Activated CD8-positive, alpha-beta T cell treated with anti-CD3 and anti-CD28 coated beads for 36 hours (primary cell): ENCODE results near the gene FDPS. TPM values are rescaled to one million over a fixed set of nuclear protein-coding genes. Genes with fewer than 3 reads are reported as not detected.

Experiments used
- ATAC-seq: fragments of 200-7000 bp; cut with Tn5 transposase; one replicate; pipeline ENCODE4 v1.10.0; 2021; ENCODE audit warnings: mild to moderate bottlenecking, moderate library complexity
- CTCF ChIA-PET: fragments of 350-600 bp; sonication (Branson Sonifier 250); formaldehyde crosslinking; loops from one replicate; lab custom pipeline; 2021; ENCODE audit warnings: antibody characterized with exemption; lab: Charles Lee
- POLR2A ChIA-PET: fragments of 350-600 bp; sonication (Branson Sonifier 250); formaldehyde crosslinking; loops from one replicate; lab custom pipeline; 2021; ENCODE audit warnings: antibody characterized with exemption; lab: Charles Lee
- DNase-seq: peaks from one replicate; pipeline ENCODE4 v3.0.0-alpha.2; 2020
- H3K27ac Mint-ChIP-seq: one replicate; pipeline ENCODE4 v1.8.0; 2021; ENCODE audit warnings: mild to moderate bottlenecking, mixed read lengths
- H3K27me3 Mint-ChIP-seq: one replicate; pipeline ENCODE4 v1.8.0; 2021; ENCODE audit warnings: mixed read lengths
- H3K36me3 Mint-ChIP-seq: one replicate; pipeline ENCODE4 v1.8.0; 2021; ENCODE audit warnings: low read depth, mixed read lengths
- H3K4me1 Mint-ChIP-seq: one replicate; pipeline ENCODE4 v1.8.0; 2021; ENCODE audit warnings: low read depth, mixed read lengths
- H3K4me3 Mint-ChIP-seq: one replicate; pipeline ENCODE4 v1.8.0; 2021; ENCODE audit warnings: mild to moderate bottlenecking, moderate library complexity, mixed read lengths
- H3K9me3 Mint-ChIP-seq: one replicate; pipeline ENCODE4 v1.8.0; 2021; ENCODE audit warnings: mixed read lengths
- intact Hi-C: fragments of 100-400 bp; cut with micrococcal nuclease; formaldehyde crosslinking; loops from one replicate; pipeline ENCODE4 v1.10.0; 2022
- total RNA-seq, 2 experiments: library from RNA; stranded (reverse); gene quantifications; one replicate each; pipeline ENCODE4 v1.2.3, GENCODE V29; 2021
- TF ChIP-seq, protein P1 (sequence below): fragments of 200-600 bp; IDR thresholded peaks from one replicate; pipeline ENCODE4 v1.8.0; 2022; ENCODE audit warnings: antibody characterized with exemption, mild to moderate bottlenecking

FDPS gene
- total RNA-seq, 2 experiments from 2014 or later, result 293 to 316 TPM

DNA sequence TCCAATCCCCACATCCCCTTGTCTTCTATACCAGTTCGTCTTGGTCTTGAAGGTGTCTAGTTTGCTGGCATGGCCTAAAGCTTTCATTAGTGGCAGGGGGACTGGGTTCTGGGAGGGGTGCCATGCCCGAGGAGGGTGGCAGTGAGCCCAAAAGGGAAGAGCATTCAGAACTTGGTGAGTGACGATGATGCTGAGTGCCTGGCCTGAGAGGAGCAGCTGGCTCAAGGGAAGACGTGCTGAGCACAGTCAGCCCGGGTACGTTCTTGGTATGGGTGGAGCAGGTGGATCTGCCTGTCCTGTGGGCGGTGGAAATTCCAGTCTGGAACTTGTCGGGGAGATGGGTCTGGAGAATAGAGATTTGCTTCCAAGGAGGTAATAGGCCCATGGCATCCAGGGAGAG, 4.6 kb downstream of the FDPS start:
- CTCF ChIA-PET, result interaction anchor here (3.4 kb wide), 1 partner anchor 62 kb away, joined by 21 read pairs; no protein-coding TSS in a partner anchor
- DNase-seq, result no peak
- H3K4me1 Mint-ChIP-seq, result peaks cover 25% of the 10 kb centered on the region
- H3K36me3 Mint-ChIP-seq, result peaks cover 59% of the 10 kb centered on the region
- TF ChIP-seq, protein P1, sequence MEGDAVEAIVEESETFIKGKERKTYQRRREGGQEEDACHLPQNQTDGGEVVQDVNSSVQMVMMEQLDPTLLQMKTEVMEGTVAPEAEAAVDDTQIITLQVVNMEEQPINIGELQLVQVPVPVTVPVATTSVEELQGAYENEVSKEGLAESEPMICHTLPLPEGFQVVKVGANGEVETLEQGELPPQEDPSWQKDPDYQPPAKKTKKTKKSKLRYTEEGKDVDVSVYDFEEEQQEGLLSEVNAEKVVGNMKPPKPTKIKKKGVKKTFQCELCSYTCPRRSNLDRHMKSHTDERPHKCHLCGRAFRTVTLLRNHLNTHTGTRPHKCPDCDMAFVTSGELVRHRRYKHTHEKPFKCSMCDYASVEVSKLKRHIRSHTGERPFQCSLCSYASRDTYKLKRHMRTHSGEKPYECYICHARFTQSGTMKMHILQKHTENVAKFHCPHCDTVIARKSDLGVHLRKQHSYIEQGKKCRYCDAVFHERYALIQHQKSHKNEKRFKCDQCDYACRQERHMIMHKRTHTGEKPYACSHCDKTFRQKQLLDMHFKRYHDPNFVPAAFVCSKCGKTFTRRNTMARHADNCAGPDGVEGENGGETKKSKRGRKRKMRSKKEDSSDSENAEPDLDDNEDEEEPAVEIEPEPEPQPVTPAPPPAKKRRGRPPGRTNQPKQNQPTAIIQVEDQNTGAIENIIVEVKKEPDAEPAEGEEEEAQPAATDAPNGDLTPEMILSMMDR, result no peak
- POLR2A ChIA-PET, result interaction anchor here (1.3 kb wide), 1 partner anchor 51 kb away, joined by 3 read pairs; the partner anchor contains the start of gene SCAMP3
- H3K4me3 Mint-ChIP-seq, result no peak overlapping the region
- no peaks in the 10 kb centered on the region for H3K27me3 Mint-ChIP-seq
- no peak for ATAC-seq
- no peaks in the 10 kb centered on the region for H3K9me3 Mint-ChIP-seq
- no peak overlapping the region for H3K27ac Mint-ChIP-seq
- intact Hi-C loops, result no loop called here

- Mint-ChIP-seq H3K27me3 (no peaks in the 10 kb centered on the region), H3K4me3 (no peak overlapping the region), H3K9me3 (no peaks in the 10 kb centered on the region), H3K27ac (no peak overlapping the region), H3K4me1 (peaks cover 33% of the 10 kb centered on the region), H3K36me3 (peaks cover 61% of the 10 kb centered on the region)
- intact Hi-C loops, result no loop called here
- no peak for ATAC-seq
- no peak for DNase-seq
- CTCF ChIA-PET, result interaction anchor here (0.9 to 1.5 kb wide), 2 partner anchors 65 to 66 kb away, joined by 3 to 5 read pairs; no protein-coding TSS in a partner anchor
- TF ChIP-seq, protein P1, result no peak
- POLR2A ChIA-PET, result interaction anchor here (1.7 kb wide), 1 partner anchor 44 kb away, joined by 5 read pairs; the partner anchor contains the start of gene CLK2
Measured at GRCh38 chr1:155316922-155317321, 8.3 kb downstream of the FDPS start.

DNA sequence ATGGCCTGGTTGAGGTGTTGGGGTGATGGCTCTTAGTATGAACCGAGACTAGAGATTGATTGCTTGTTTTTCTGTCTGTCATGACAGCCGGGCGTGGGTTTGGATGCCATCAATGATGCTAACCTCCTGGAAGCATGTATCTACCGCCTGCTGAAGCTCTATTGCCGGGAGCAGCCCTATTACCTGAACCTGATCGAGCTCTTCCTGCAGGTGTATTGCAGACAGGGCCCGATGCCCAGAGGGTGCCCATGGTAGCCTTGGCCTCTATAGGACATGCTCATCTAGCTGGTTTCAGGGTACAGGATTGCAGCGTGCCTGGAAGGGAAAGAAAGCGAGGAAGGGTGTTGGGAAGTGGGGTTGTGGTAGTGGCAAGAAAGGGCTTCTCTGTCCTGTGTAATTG, 9.4 kb downstream of the FDPS start:
- ATAC-seq, result no peak
- H3K9me3 Mint-ChIP-seq, result no peaks in the 10 kb centered on the region
- CTCF ChIA-PET, result interaction anchor here (0.7 to 1.4 kb wide), 3 partner anchors 67 to 292 kb away, joined by 3 to 4 read pairs (median 3); partner anchors contain the start of gene MSTO1
- H3K4me1 Mint-ChIP-seq, result peaks cover 34% of the 10 kb centered on the region
- H3K36me3 Mint-ChIP-seq, result peaks cover 51% of the 10 kb centered on the region
- no peaks in the 10 kb centered on the region for H3K27me3 Mint-ChIP-seq
- TF ChIP-seq, protein P1, result no peak
- H3K27ac Mint-ChIP-seq, result no peak overlapping the region
- POLR2A ChIA-PET, result interaction anchor here (0.7 to 1.2 kb wide), 3 partner anchors 10 to 124 kb away, joined by 3 read pairs; partner anchors contain the start of gene FDPS
- H3K4me3 Mint-ChIP-seq, result no peak overlapping the region
- intact Hi-C loops, result no loop called here
- DNase-seq, result no peak

- ChIA-PET CTCF (interaction anchor here (3.3 to 6.1 kb wide), 2 partner anchors 12 to 70 kb away, joined by 21 to 170 read pairs; partner anchors contain the start of gene FDPS), POLR2A (interaction anchor here (1.0 to 4.8 kb wide), 3 partner anchors 47 to 69 kb away, joined by 3 to 24 read pairs (median 3); partner anchors contain the start of gene CLK2)
- H3K4me1 Mint-ChIP-seq, result peaks cover 33% of the 10 kb centered on the region
- no peak overlapping the region for H3K4me3 Mint-ChIP-seq
- TF ChIP-seq, protein P1, result no peak
- no peak for ATAC-seq
- DNase-seq, result no peak
- no peaks in the 10 kb centered on the region for H3K27me3 Mint-ChIP-seq
- H3K36me3 Mint-ChIP-seq, result peaks cover 45% of the 10 kb centered on the region
- no peaks in the 10 kb centered on the region for H3K9me3 Mint-ChIP-seq
- no peak overlapping the region for H3K27ac Mint-ChIP-seq
- intact Hi-C loops, result no loop called here
Measured at GRCh38 chr1:155319536-155319935, 10.9 kb downstream of the FDPS start.

DNA sequence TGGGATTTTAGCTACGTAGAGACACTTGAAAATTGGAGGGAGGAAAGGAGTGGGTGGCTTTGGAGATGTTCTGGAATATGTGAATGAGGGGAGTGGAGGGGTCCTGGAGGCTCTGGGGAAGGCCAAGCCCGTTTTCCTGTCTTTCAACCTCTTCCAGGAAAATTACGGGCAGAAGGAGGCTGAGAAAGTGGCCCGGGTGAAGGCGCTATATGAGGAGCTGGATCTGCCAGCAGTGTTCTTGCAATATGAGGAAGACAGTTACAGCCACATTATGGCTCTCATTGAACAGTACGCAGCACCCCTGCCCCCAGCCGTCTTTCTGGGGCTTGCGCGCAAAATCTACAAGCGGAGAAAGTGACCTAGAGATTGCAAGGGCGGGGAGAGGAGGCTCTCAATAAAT, 11.6 kb downstream of the FDPS start:
- POLR2A ChIA-PET, result interaction anchor here (0.7 to 4.8 kb wide), 4 partner anchors 10 to 69 kb away, joined by 3 to 31 read pairs (median 14); partner anchors contain the start of gene FDPS

More for the DNA sequence above, 11.6 kb downstream of the FDPS start:
- Mint-ChIP-seq H3K4me1 (peaks cover 36% of the 10 kb centered on the region), H3K36me3 (peaks cover 39% of the 10 kb centered on the region), H3K4me3 (peak overlapping the region; percentile 0), H3K27me3 (no peaks in the 10 kb centered on the region), H3K9me3 (no peaks in the 10 kb centered on the region), H3K27ac (no peak overlapping the region)
- CTCF ChIA-PET, result interaction anchor here (0.8 to 6.1 kb wide), 6 partner anchors 11 to 113 kb away, joined by 3 to 170 read pairs (median 4); partner anchors contain the start of gene FDPS
- no peak for ATAC-seq
- DNase-seq, result no peak
- TF ChIP-seq, protein P1, result no peak
- intact Hi-C loops, result loop anchor here (5.0 kb wide), 1 partner anchor 43 kb away; the partner anchor contains the start of gene HCN3
